K562 (cell line): ENCODE measurements around the gene HSD17B2. TPM values are rescaled to one million over a fixed set of nuclear protein-coding genes. Genes with fewer than 3 reads are reported as not detected.

Experiments
- ATAC-seq: fragments of 200-7000 bp; cut with Tn5 transposase; 3 replicates; pipeline ENCODE4 v1.9.1; 2020; ENCODE audit warnings: moderate library complexity
- BruUV-seq: library from RNA; stranded (reverse); fragments of 400-500 nt; replicated peaks from 2 replicates; lab custom pipeline; 2021; lab: Mats Ljungman, UMichigan
- CTCF ChIA-PET: fragments of 300-600 bp; formaldehyde crosslinking; extraction: SDS; loops from one replicate; lab custom pipeline; 2021; ENCODE audit warnings: low intra/inter-chr PET ratio; lab: Yijun Ruan, JAX
- POLR2A ChIA-PET: fragments of 300-600, 350-650 bp; sonication (Branson Sonifier 250); formaldehyde crosslinking; extraction: SDS; loops from one replicate; lab custom pipeline; 2021; ENCODE audit warnings: antibody characterized with exemption, inconsistent platforms; lab: Yijun Ruan, JAX
- DNase-seq, 4 experiments: peaks; one replicate each; pipeline versions ENCODE4 v3.0.0 to v3.0.0-alpha.2; 2011 to 2018; ENCODE audit warnings: low spot score in 3 of 4, mixed read lengths in 3 of 4; ENCODE audit errors: extremely low read depth in 1 of 4
- FAIRE-seq: peaks from 2 replicates; lab custom pipeline; 2011; peaks lifted over from hg19 to GRCh38; lab: Jason Lieb, UNC
- H2AFZ ChIP-seq: 2 replicates; pipeline ENCODE4 v1.6.0; 2011; ENCODE audit warnings: low read depth, low read length, control low read depth, inconsistent platforms
- H3K27ac ChIP-seq: fragments of 200-600 bp; 3 replicates; pipeline ENCODE4 v1.8.0; 2011; ENCODE audit warnings: low read depth, mild to moderate bottlenecking, control low read depth, inconsistent platforms, low read length, moderate library complexity, mixed read lengths; ENCODE audit errors: extremely low read depth
- H3K27me3 ChIP-seq, 2 experiments: fragments of 300-600 bp in 1 of 2; 2 replicates in 1 of 2; 3 replicates in 1 of 2; pipeline versions ENCODE4 v1.6.0 to v1.8.0; 2011; ENCODE audit warnings: inconsistent platforms in 2 of 2, low read length in 2 of 2, mild to moderate bottlenecking in 1 of 2, mixed read lengths in 1 of 2, moderate library complexity in 1 of 2; ENCODE audit not compliant: control insufficient read depth in 2 of 2, insufficient read depth in 2 of 2
- H3K36me3 ChIP-seq: fragments of 300-600 bp; 3 replicates; pipeline ENCODE4 v1.8.0; 2011; ENCODE audit warnings: mild to moderate bottlenecking, low read length, inconsistent platforms; ENCODE audit not compliant: control insufficient read depth, insufficient read depth
- H3K4me1 ChIP-seq, 2 experiments: fragments of 200-600 bp in 1 of 2; replicated peaks in 1 of 2; 2 replicates in 1 of 2; 3 replicates in 1 of 2; pipeline versions ENCODE4 v1.5.1 to v1.8.0; 2011; ENCODE audit warnings: inconsistent platforms in 2 of 2, low read length in 2 of 2, mild to moderate bottlenecking in 1 of 2, mixed read lengths in 1 of 2, moderate library complexity in 1 of 2; ENCODE audit not compliant: control insufficient read depth in 2 of 2, insufficient read depth in 2 of 2
- H3K4me2 ChIP-seq: 2 replicates; pipeline ENCODE4 v1.6.1; 2011; ENCODE audit warnings: low read length, control low read depth, inconsistent platforms, mixed read lengths; ENCODE audit not compliant: insufficient read depth
- H3K4me3 ChIP-seq: fragments of 200-600 bp; sonication (generic), shearing (Covaris generic); 2 replicates; pipeline ENCODE4 v1.5.1; 2016; ENCODE audit warnings: control low read depth, inconsistent platforms
- H3K79me2 ChIP-seq: fragments of 200-600 bp; 3 replicates; pipeline ENCODE4 v1.8.0; 2011; ENCODE audit warnings: low read length, inconsistent platforms; ENCODE audit not compliant: control insufficient read depth, insufficient read depth
- H3K9ac ChIP-seq, 2 experiments: 2 replicates each; pipeline versions ENCODE4 v1.6.0 to v1.6.1; 2011; ENCODE audit warnings: low read depth in 2 of 2, low read length in 2 of 2, control low read depth in 1 of 2, inconsistent platforms in 1 of 2, mild to moderate bottlenecking in 1 of 2, mixed read lengths in 1 of 2; ENCODE audit not compliant: insufficient read depth in 1 of 2
- H3K9me1 ChIP-seq: one replicate; pipeline ENCODE4 v1.6.0; 2011; ENCODE audit warnings: inconsistent platforms, mild to moderate bottlenecking, low read length, moderate library complexity; ENCODE audit not compliant: control insufficient read depth, insufficient read depth
- H3K9me3 ChIP-seq: replicated peaks from 2 replicates; pipeline ENCODE4 v1.5.1; 2011; ENCODE audit warnings: low read depth, low read length, inconsistent platforms; ENCODE audit not compliant: control insufficient read depth, insufficient read depth
- H4K20me1 ChIP-seq: replicated peaks from 2 replicates; pipeline ENCODE4 v1.6.1; 2011; ENCODE audit warnings: low read length, inconsistent platforms, mixed read lengths; ENCODE audit not compliant: control insufficient read depth, insufficient read depth
- DIDO1 ChIP-seq: fragments of 450-650 bp; IDR thresholded peaks from 2 replicates; pipeline ENCODE4 v1.6.1; 2016; ENCODE audit warnings: low read depth, missing biosample characterization, missing genetic modification characterization
- ETV6 ChIP-seq, 3 experiments: fragments of 150-350 bp in 1 of 3; sonication (generic) in 1 of 3; formaldehyde crosslinking in 1 of 3; IDR thresholded peaks; 2 replicates each; pipeline versions ENCODE4 v1.6.1 to v1.8.0; 2014 to 2022; ENCODE audit warnings: borderline replicate concordance in 2 of 3, low read depth in 2 of 3, antibody characterized with exemption in 1 of 3, low read length in 1 of 3, mild to moderate bottlenecking in 1 of 3, missing genetic modification reagents in 1 of 3
- ID3 ChIP-seq, 2 experiments: fragments of 250-450 bp in 1 of 2; fragments of 450-650 bp in 1 of 2; sonication (Bioruptor Pico) in 1 of 2; IDR thresholded peaks; 2 replicates each; pipeline versions ENCODE4 v1.6.1 to v1.8.0; 2016 to 2021; ENCODE audit warnings: mild to moderate bottlenecking in 2 of 2, moderate library complexity in 2 of 2, missing compliant biosample characterization in 1 of 2, missing genetic modification characterization in 1 of 2
- MAZ ChIP-seq, 2 experiments: fragments of 450-650 bp in 1 of 2; sonication (generic) in 1 of 2; formaldehyde crosslinking; IDR thresholded peaks in 1 of 2; conservative IDR thresholded peaks in 1 of 2; 2 replicates each; pipeline versions ENCODE4 v1.4.0 to v1.5.0; 2020; ENCODE audit warnings: mild to moderate bottlenecking in 1 of 2, missing genetic modification reagents in 1 of 2
- MBD2 ChIP-seq: sonication (generic); IDR thresholded peaks from 2 replicates; pipeline ENCODE4 v1.6.1; 2016; ENCODE audit warnings: low read depth, borderline replicate concordance
- MYC ChIP-seq, 2 experiments: fragments of 250-450 bp in 1 of 2; sonication (Bioruptor Pico) in 1 of 2; IDR thresholded peaks; 2 replicates each; pipeline versions ENCODE4 v1.5.1 to v1.6.1; 2012 to 2021; ENCODE audit warnings: low read depth in 2 of 2, borderline replicate concordance in 1 of 2, improper control_type of control experiment in 1 of 2, low read length in 1 of 2, mild to moderate bottlenecking in 1 of 2, moderate library complexity in 1 of 2
- NFRKB ChIP-seq: fragments of 450-650 bp; IDR thresholded peaks from 2 replicates; pipeline ENCODE4 v1.6.1; 2016; ENCODE audit warnings: low read depth
- RBM22 ChIP-seq: fragments of 200-400 bp; formaldehyde crosslinking; IDR thresholded peaks from 2 replicates; pipeline ENCODE4 v1.6.1; 2018; ENCODE audit warnings: low read length, low read depth; ENCODE audit not compliant: poor library complexity, severe bottlenecking
- SIN3B ChIP-seq: fragments of 450-650 bp; IDR thresholded peaks from 2 replicates; pipeline ENCODE4 v1.6.1; 2017; ENCODE audit warnings: low read depth, mild to moderate bottlenecking, moderate library complexity
- SRSF9 ChIP-seq: fragments of 200-400 bp; formaldehyde crosslinking; IDR thresholded peaks from 2 replicates; pipeline ENCODE4 v1.6.1; 2017; ENCODE audit warnings: low read depth, low read length, borderline replicate concordance
- TSC22D4 ChIP-seq: fragments of 450-650 bp; IDR thresholded peaks from 2 replicates; pipeline ENCODE4 v1.6.1; 2016; ENCODE audit warnings: missing genetic modification characterization, missing biosample characterization, control low read depth
- ZNF282 ChIP-seq: sonication (generic); formaldehyde crosslinking; IDR thresholded peaks from 2 replicates; pipeline ENCODE4 v1.8.1; 2023; ENCODE audit warnings: missing genetic modification reagents
- WGBS: fragments of 100-300 bp; shearing (Covaris generic); methylation state at CpG from one replicate; pipeline ENCODE4 v1.1.6; 2016; ENCODE audit warnings: low coverage, mixed read lengths; ENCODE audit not compliant: insufficient coverage; ENCODE audit errors: missing lambda C conversion rate; 5-methylcytosine and 5-hydroxymethylcytosine counted together
- in situ Hi-C: fragments of 300-500 bp; cut with MboI; formaldehyde crosslinking; loops from 4 replicates; pipeline ENCODE4 v1.15.0; 2018; ENCODE audit warnings: inconsistent platforms, mixed read lengths
- intact Hi-C: fragments of 100-400 bp; cut with micrococcal nuclease; formaldehyde crosslinking; loops from 2 replicates; pipeline ENCODE4 v1.14.2; 2022
- polyA plus RNA-seq, 8 experiments: library from polyadenylated mRNA; depleted of rRNA in 4 of 8; stranded (reverse) in 5 of 8; unstranded in 3 of 8; fragments of >200 nt; fragmentation: Nextera tagmentation in 2 of 8; fragmentation: Illumina TruSeq in 1 of 8; extraction: Ambion mirVana in 2 of 8; extraction: Trizol in 1 of 8; gene quantifications; 2 replicates each; pipeline versions ENCODE4 v1.2.1 to v1.2.3, GENCODE V29; 2011 to 2014; ENCODE audit warnings: inconsistent platforms in 1 of 8, missing spikeins in 1 of 8
- total RNA-seq, 7 experiments: library from RNA; depleted of rRNA in 6 of 7; stranded (reverse); fragments of >200 nt in 6 of 7; fragmentation: Illumina TruSeq in 2 of 7; extraction: Trizol in 2 of 7; gene quantifications; 2 replicates each; pipeline versions ENCODE4 v1.2.1 to v1.2.3, GENCODE V29; 2011 to 2021; ENCODE audit warnings: low replicate concordance in 1 of 7

Gene HSD17B2
- total and polyA plus RNA-seq, 9 of the 15 experiments (the other 6 are each of a cell fraction or from before 2014, with no cell fraction given): not detected

- no TSS peak for BruUV-seq
- CTCF ChIA-PET: no interaction called here
- POLR2A ChIA-PET: interaction anchor here (0.6 kb wide), 1 partner anchor 28 kb away, joined by 3 read pairs; no protein-coding TSS in a partner anchor
- Histone ChIP-seq H3K36me3 (peaks cover 11% of the 10 kb centered on the region; the same call in 1 of the 3 replicates), H3K4me2 (no peak overlapping the region), H3K4me3 (no peak overlapping the region), H3K27ac (no peak overlapping the region), H3K9me3 (no peaks in the 10 kb centered on the region), H3K4me1 (peaks cover 12 to 30% of the 10 kb centered on the region in 2 experiments; a peak in 4 of 5 replicates), H3K27me3 (no peaks in the 10 kb centered on the region), H4K20me1 (no peaks in the 10 kb centered on the region; the same call in 1 of the 2 replicates), H3K9ac (no peak overlapping the region), H3K79me2 (no peaks in the 10 kb centered on the region), H3K9me1 (no peaks in the 10 kb centered on the region), H2AFZ (no peak overlapping the region)
- no peak for DNase-seq
- ATAC-seq: no peak
- in situ Hi-C loops: no loop called here
- no peak for TF ChIP-seq ETV6 (IDR thresholded peaks at IDR 0.05; ENCODE audit: borderline replicate concordance in 1 of 2, low read depth in 2 of 2, low read length in 1 of 2)
- TF ChIP-seq ETV6 (CRISPR knock-in tag; IDR thresholded peaks at IDR 0.05; ENCODE audit: borderline replicate concordance): no peak
- TF ChIP-seq ID3 (CRISPR knock-in tag; IDR thresholded peaks at IDR 0.05): no peak
- no peak for TF ChIP-seq ID3 (tag; IDR thresholded peaks at IDR 0.05)
- no peak for TF ChIP-seq NFRKB
- no peak for TF ChIP-seq SIN3B
- no peak for TF ChIP-seq MBD2
- TF ChIP-seq SRSF9: no peak
- no peak for TF ChIP-seq MAZ (CRISPR knock-in tag; conservative IDR thresholded peaks at IDR 0.05 in 1 of 2, IDR thresholded peaks at IDR 0.05 in 1 of 2)
- no peak for TF ChIP-seq ZNF282
- TF ChIP-seq DIDO1: no peak
- no peak for TF ChIP-seq RBM22
- TF ChIP-seq MYC (IDR thresholded peaks at IDR 0.05; ENCODE audit: low read depth, low read length): no peak
- no peak for TF ChIP-seq MYC (CRISPR knock-in tag; IDR thresholded peaks at IDR 0.05; ENCODE audit: borderline replicate concordance, low read depth)
- no peak for TF ChIP-seq TSC22D4 (tag)
- FAIRE-seq: no peak
- intact Hi-C loops: no loop called here
- 58% methylated on average over 8 of the region's 8 CpGs for WGBS
These were observed 100.8 kb downstream of the HSD17B2 start for GRCh38 chr16:82135844-82136243.
